Measurements from ENCODE around the gene OLA1. TPM values are rescaled to one million over a fixed set of nuclear protein-coding genes. Genes with fewer than 3 reads are reported as not detected.

The OLA1 gene
- total and polyA plus RNA-seq, 2 donors (not counting 1 experiment from before 2014, with no cell fraction given) = 13.9 to 47.7 TPM

- 71% methylated on average over 1 of the region's 2 CpGs for WGBS (ENCODE audit: insufficient coverage)
- no peak overlapping the region for H3K9ac ChIP-seq (ENCODE audit: low read length)
- Mint-ChIP-seq H3K4me3 (no peak overlapping the region), H3K27me3 (no peaks in the 10 kb centered on the region), H3K9me3 (ENCODE audit: insufficient read depth) (no peaks in the 10 kb centered on the region), H3K4me1 (peaks cover 25% of the 10 kb centered on the region), H3K27ac (peak overlapping the region; percentile 62)
- peaks cover 0 to 3% (median 1%) of the 10 kb centered on the region in 4 experiments for H3K27me3 ChIP-seq (replicated peaks in 1 of 4; ENCODE audit: control extremely low read depth in 1 of 4, control insufficient read depth in 3 of 4, insufficient read depth in 4 of 4, low read length in 3 of 4)
- ChIA-PET POLR2A (interaction anchor here (1.6 kb wide), 1 partner anchor 48 kb away, joined by 4 read pairs; no protein-coding TSS in a partner anchor), CTCF (interaction anchor here (1.0 to 3.4 kb wide), 5 partner anchors 25 to 303 kb away, joined by 3 to 10 read pairs (median 5); no protein-coding TSS in a partner anchor)
- intact Hi-C loops (cut with micrococcal nuclease) = loop anchor here (2.0 kb wide), 2 partner anchors 42 to 164 kb away; no protein-coding TSS in a partner anchor
- H3K36me3 ChIP-seq (replicated peaks in 1 of 2; ENCODE audit: control extremely low read depth in 1 of 2, control insufficient read depth in 1 of 2, extremely low read depth in 1 of 2, insufficient read depth in 2 of 2, low read length in 1 of 2) = no peaks in the 10 kb centered on the region
- no peak overlapping the region for H3K4me2 ChIP-seq (replicated peaks; ENCODE audit: low read depth, low read length, poor library complexity, severe bottlenecking)
- no peaks in the 10 kb centered on the region for H3K9me3 ChIP-seq (ENCODE audit: control extremely low read depth in 1 of 3, control insufficient read depth in 2 of 3, insufficient read depth in 1 of 3, low read length in 2 of 3)
- no peaks in the 10 kb centered on the region for H3K79me2 ChIP-seq (ENCODE audit: control insufficient read depth, insufficient read depth, low read length)
- H4K20me1 ChIP-seq (ENCODE audit: control insufficient read depth, insufficient read depth, low read length, poor library complexity, severe bottlenecking) = no peaks in the 10 kb centered on the region
- H2AFZ ChIP-seq (ENCODE audit: insufficient read depth, low read depth, low read length, poor library complexity, severe bottlenecking) = peak overlapping the region; percentile 66
- peaks cover 11 to 23% of the 10 kb centered on the region in 2 donors for H3K4me1 ChIP-seq (ENCODE audit: control insufficient read depth in 2 of 2, insufficient read depth in 2 of 2, low read length in 2 of 2)
- H3K4me3 ChIP-seq (ENCODE audit: control extremely low read depth in 1 of 5, extremely low read depth in 1 of 5, insufficient read depth in 1 of 5, low read depth in 2 of 5, low read length in 4 of 5) = no peak overlapping the region
- ATAC-seq (ENCODE audit: low read depth) (no peak), DNase-seq (peak; percentile 30)
- peak overlapping the region in 1 of 2 donors; percentile 54 for H3K27ac ChIP-seq (ENCODE audit: low read length in 2 of 2)
- TF ChIP-seq EZH2 (IDR thresholded peaks at IDR 0.05; ENCODE audit: borderline replicate concordance, insufficient read depth, low read depth, low read length, poor library complexity, severe bottlenecking) (no peak), CTCF (IDR thresholded peaks at IDR 0.05) (no peak)
Measured at GRCh38 chr2:174038462-174038861, 209.9 kb downstream of the OLA1 start.

- no peak overlapping the region for H3K4me2 ChIP-seq (replicated peaks; ENCODE audit: low read depth, low read length, poor library complexity, severe bottlenecking)
- no peak overlapping the region for H3K4me3 ChIP-seq (ENCODE audit: control extremely low read depth in 1 of 5, extremely low read depth in 1 of 5, insufficient read depth in 1 of 5, low read depth in 2 of 5, low read length in 4 of 5)
- H3K9ac ChIP-seq (ENCODE audit: low read length) = no peak overlapping the region
- H3K4me1 ChIP-seq (ENCODE audit: control insufficient read depth in 2 of 2, insufficient read depth in 2 of 2, low read length in 2 of 2) = peaks cover 20 to 35% of the 10 kb centered on the region in 2 donors
- H3K9me3 ChIP-seq (ENCODE audit: control extremely low read depth in 1 of 3, control insufficient read depth in 2 of 3, insufficient read depth in 1 of 3, low read length in 2 of 3) = no peaks in the 10 kb centered on the region
- no peaks in the 10 kb centered on the region for H3K36me3 ChIP-seq (replicated peaks in 1 of 2; ENCODE audit: control extremely low read depth in 1 of 2, control insufficient read depth in 1 of 2, extremely low read depth in 1 of 2, insufficient read depth in 2 of 2, low read length in 1 of 2)
- H4K20me1 ChIP-seq (ENCODE audit: control insufficient read depth, insufficient read depth, low read length, poor library complexity, severe bottlenecking) = no peaks in the 10 kb centered on the region
- H2AFZ ChIP-seq (ENCODE audit: insufficient read depth, low read depth, low read length, poor library complexity, severe bottlenecking) = no peak overlapping the region
- Mint-ChIP-seq H3K4me1 (peaks cover 34% of the 10 kb centered on the region), H3K9me3 (ENCODE audit: insufficient read depth) (no peaks in the 10 kb centered on the region), H3K27me3 (no peaks in the 10 kb centered on the region), H3K4me3 (no peak overlapping the region), H3K27ac (no peak overlapping the region)
- intact Hi-C loops (cut with micrococcal nuclease) = no loop called here
- TF ChIP-seq CTCF (IDR thresholded peaks at IDR 0.05) = no peak
- no peak for TF ChIP-seq EZH2 (IDR thresholded peaks at IDR 0.05; ENCODE audit: borderline replicate concordance, insufficient read depth, low read depth, low read length, poor library complexity, severe bottlenecking)
- DNase-seq (no peak), ATAC-seq (ENCODE audit: low read depth) (no peak)
- ChIA-PET CTCF (interaction anchor here (0.9 to 2.1 kb wide), 2 partner anchors 75 to 152 kb away, joined by 3 to 7 read pairs; no protein-coding TSS in a partner anchor), POLR2A (interaction anchor here (1.6 kb wide), 1 partner anchor 46 kb away, joined by 4 read pairs; no protein-coding TSS in a partner anchor)
- no peak overlapping the region for H3K27ac ChIP-seq (ENCODE audit: low read length in 2 of 2)
- H3K79me2 ChIP-seq (ENCODE audit: control insufficient read depth, insufficient read depth, low read length) = no peaks in the 10 kb centered on the region
- H3K27me3 ChIP-seq (replicated peaks in 1 of 4; ENCODE audit: control extremely low read depth in 1 of 4, control insufficient read depth in 3 of 4, insufficient read depth in 4 of 4, low read length in 3 of 4) = no peaks in the 10 kb centered on the region
Measured at GRCh38 chr2:174036825-174037224, 211.5 kb downstream of the OLA1 start.

Measured in B cell (primary cell).